H1 (cell line): Measurements from ENCODE around the gene KIF26A.

ENCODE experiments used
- CEBPB ChIP-seq: IDR thresholded peaks from 2 replicates; pipeline ENCODE4 v1.6.1; 2012; ENCODE audit warnings: low read depth, low read length
- CREB1 ChIP-seq: IDR thresholded peaks from 2 replicates; pipeline ENCODE4 v1.6.1; 2012; ENCODE audit warnings: inconsistent platforms
- CTCF ChIP-seq, 3 experiments: IDR thresholded peaks; 1 replicate in 2 of 3; 2 replicates in 1 of 3; pipeline versions ENCODE4 v1.5.1 to v1.6.1; 2011; ENCODE audit warnings: low read length in 3 of 3, mild to moderate bottlenecking in 3 of 3, inconsistent platforms in 2 of 3, low read depth in 1 of 3, moderate library complexity in 1 of 3; ENCODE audit not compliant: insufficient read depth in 1 of 3; ENCODE audit errors: control extremely low read depth in 1 of 3
- E2F6 ChIP-seq: IDR thresholded peaks from 2 replicates; pipeline ENCODE4 v1.6.1; 2012; ENCODE audit warnings: inconsistent platforms
- EP300 ChIP-seq, 2 experiments: IDR thresholded peaks; 1 replicate in 1 of 2; 2 replicates in 1 of 2; pipeline ENCODE4 v1.6.1; 2011 to 2012; ENCODE audit warnings: low read depth in 2 of 2, low read length in 2 of 2, mild to moderate bottlenecking in 2 of 2, borderline replicate concordance in 1 of 2, inconsistent platforms in 1 of 2, moderate library complexity in 1 of 2
- GTF2F1 ChIP-seq: IDR thresholded peaks from 2 replicates; pipeline ENCODE4 v1.6.1; 2012; ENCODE audit warnings: low read depth, low read length, improper control_type of control experiment, borderline replicate concordance
- PHF8 ChIP-seq: fragments of 200-600 bp; sonication (generic); conservative IDR thresholded peaks from 2 replicates; pipeline ENCODE4 v1.7.1; 2012; ENCODE audit warnings: low read depth, mild to moderate bottlenecking, inconsistent platforms, low read length, moderate library complexity
- POLR2AphosphoS5 ChIP-seq: IDR thresholded peaks from 2 replicates; pipeline ENCODE4 v1.6.1; 2011; ENCODE audit warnings: low read depth, low read length
- POU5F1 ChIP-seq: IDR thresholded peaks from 2 replicates; pipeline ENCODE4 v1.6.1; 2011; ENCODE audit warnings: low read depth, mild to moderate bottlenecking, low read length, moderate library complexity
- RAD21 ChIP-seq, 2 experiments: IDR thresholded peaks in 1 of 2; conservative IDR thresholded peaks in 1 of 2; 2 replicates each; pipeline ENCODE4 v1.6.1; 2011; ENCODE audit warnings: low read depth in 2 of 2, low read length in 2 of 2, improper control_type of control experiment in 1 of 2, inconsistent platforms in 1 of 2, mild to moderate bottlenecking in 1 of 2, moderate library complexity in 1 of 2

- TF ChIP-seq CTCF (IDR thresholded peaks at IDR 0.05; ENCODE audit: control extremely low read depth in 1 of 3, insufficient read depth in 1 of 3, low read depth in 1 of 3, low read length in 3 of 3) (no peak), CEBPB (no peak), RAD21 (IDR thresholded peaks at IDR 0.05 in 1 of 2, conservative IDR thresholded peaks at IDR 0.05 in 1 of 2; ENCODE audit: low read depth in 2 of 2, low read length in 2 of 2) (no peak), PHF8 (no peak), GTF2F1 (no peak), CREB1 (no peak), POLR2AphosphoS5 (no peak), POU5F1 (no peak), EP300 (IDR thresholded peaks at IDR 0.05; ENCODE audit: borderline replicate concordance in 1 of 2, low read depth in 2 of 2, low read length in 2 of 2) (no peak), E2F6 (no peak)
Observed at GRCh38 chr14:104196461-104197140, 58.2 kb downstream of the KIF26A start.
